Astrocyte (in vitro differentiated cells and primary cell): ENCODE measurements around the gene TMEM123. TPM values are rescaled to one million over a fixed set of nuclear protein-coding genes. Genes with fewer than 3 reads are reported as not detected.

Experiments
- DNase-seq: peaks from one replicate; pipeline ENCODE4 v3.0.0-alpha.2; 2010; ENCODE audit warnings: low read depth
- FAIRE-seq: peaks from 2 replicates; lab custom pipeline; 2011; peaks lifted over from hg19 to GRCh38; lab: Jason Lieb, UNC
- H2AFZ ChIP-seq: 2 replicates; pipeline ENCODE4 v1.6.0; 2012; ENCODE audit warnings: low read depth, low read length, inconsistent platforms
- H3K27ac ChIP-seq: 2 replicates; pipeline ENCODE4 v1.5.1; 2011; ENCODE audit warnings: low read depth, low read length, inconsistent platforms
- H3K27me3 ChIP-seq: 2 replicates; pipeline ENCODE4 v1.6.0; 2011; ENCODE audit warnings: low read length, inconsistent platforms; ENCODE audit not compliant: insufficient read depth
- H3K36me3 ChIP-seq: 2 replicates; pipeline ENCODE4 v1.5.1; 2011; ENCODE audit warnings: low read length, inconsistent platforms; ENCODE audit not compliant: insufficient read depth
- H3K4me1 ChIP-seq: 2 replicates; pipeline ENCODE4 v1.5.1; 2011; ENCODE audit warnings: low read length, inconsistent platforms; ENCODE audit not compliant: insufficient read depth
- H3K4me2 ChIP-seq: 2 replicates; pipeline ENCODE4 v1.6.0; 2012; ENCODE audit warnings: low read length, inconsistent platforms
- H3K4me3 ChIP-seq: 2 replicates; pipeline ENCODE4 v1.5.1; 2011; ENCODE audit warnings: low read depth, mild to moderate bottlenecking, low read length, inconsistent platforms; ENCODE audit not compliant: insufficient read depth
- H3K79me2 ChIP-seq: 2 replicates; pipeline ENCODE4 v1.6.0; 2012; ENCODE audit warnings: mild to moderate bottlenecking, low read length, inconsistent platforms; ENCODE audit not compliant: insufficient read depth
- H3K9ac ChIP-seq: 2 replicates; pipeline ENCODE4 v1.6.0; 2012; ENCODE audit warnings: mild to moderate bottlenecking, low read length, inconsistent platforms
- H3K9me3 ChIP-seq: 2 replicates; pipeline ENCODE4 v1.5.1; 2012; ENCODE audit warnings: low read depth, mild to moderate bottlenecking, low read length, inconsistent platforms; ENCODE audit not compliant: insufficient read depth
- H4K20me1 ChIP-seq: 2 replicates; pipeline ENCODE4 v1.6.0; 2012; ENCODE audit warnings: low read length, inconsistent platforms; ENCODE audit not compliant: insufficient read depth
- H3K27ac Mint-ChIP-seq: one replicate; pipeline ENCODE4 v1.8.0; 2021; ENCODE audit warnings: mild to moderate bottlenecking, mixed read lengths; ENCODE audit not compliant: unreplicated experiment
- H3K27me3 Mint-ChIP-seq: one replicate; pipeline ENCODE4 v1.8.0; 2021; ENCODE audit warnings: low read depth, mixed read lengths; ENCODE audit not compliant: unreplicated experiment
- H3K36me3 Mint-ChIP-seq: one replicate; pipeline ENCODE4 v1.8.0; 2021; ENCODE audit warnings: low read depth, mixed read lengths; ENCODE audit not compliant: unreplicated experiment
- H3K4me1 Mint-ChIP-seq: one replicate; pipeline ENCODE4 v1.8.0; 2021; ENCODE audit warnings: low read depth, mixed read lengths; ENCODE audit not compliant: unreplicated experiment
- H3K4me3 Mint-ChIP-seq: one replicate; pipeline ENCODE4 v1.8.0; 2021; ENCODE audit warnings: mild to moderate bottlenecking, moderate library complexity, mixed read lengths; ENCODE audit not compliant: unreplicated experiment
- H3K9me3 Mint-ChIP-seq: one replicate; pipeline ENCODE4 v1.8.0; 2021; ENCODE audit warnings: mild to moderate bottlenecking, mixed read lengths; ENCODE audit not compliant: unreplicated experiment
- EZH2 ChIP-seq: IDR thresholded peaks from 2 replicates; pipeline ENCODE4 v1.6.1; 2012; ENCODE audit warnings: mild to moderate bottlenecking, low read length, inconsistent platforms; ENCODE audit not compliant: insufficient read depth
- total RNA-seq: library from RNA; stranded (reverse); gene quantifications from 2 replicates; pipeline ENCODE4 v1.2.1, GENCODE V29; 2021
- TF ChIP-seq, protein P1 (sequence below): IDR thresholded peaks from 2 replicates; pipeline ENCODE4 v1.5.1; 2011; ENCODE audit warnings: low read depth, mild to moderate bottlenecking, inconsistent platforms, low read length, moderate library complexity; ENCODE audit not compliant: insufficient read depth

The TMEM123 gene
- total RNA-seq, 1 donor from 2014 or later, result 234 TPM

DNA sequence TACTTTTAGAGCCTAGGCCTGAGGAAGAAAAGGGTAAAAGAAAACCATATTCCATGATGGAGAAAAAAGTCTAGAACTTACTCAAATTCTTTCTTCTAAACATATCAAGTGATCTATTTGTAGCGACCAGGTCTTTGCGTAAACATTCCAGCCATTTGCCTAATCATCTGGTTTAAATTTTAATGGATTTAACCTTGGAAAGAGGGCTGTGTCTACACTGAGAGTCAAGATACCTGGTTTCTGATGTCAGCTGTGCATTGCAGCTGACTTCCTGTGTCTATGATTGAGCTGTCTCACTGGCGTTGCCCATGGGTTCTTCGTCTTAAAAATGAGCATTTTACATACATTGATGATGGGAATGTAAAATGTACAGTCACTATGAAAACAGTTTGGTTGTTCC lies 10.0 kb upstream of the TMEM123 start:
- H4K20me1 ChIP-seq, result no peaks in the 10 kb centered on the region
- no peaks in the 10 kb centered on the region for H3K27me3 Mint-ChIP-seq
- no peak overlapping the region for H3K27ac ChIP-seq
- no peak for TF ChIP-seq EZH2
- TF ChIP-seq, protein P1, sequence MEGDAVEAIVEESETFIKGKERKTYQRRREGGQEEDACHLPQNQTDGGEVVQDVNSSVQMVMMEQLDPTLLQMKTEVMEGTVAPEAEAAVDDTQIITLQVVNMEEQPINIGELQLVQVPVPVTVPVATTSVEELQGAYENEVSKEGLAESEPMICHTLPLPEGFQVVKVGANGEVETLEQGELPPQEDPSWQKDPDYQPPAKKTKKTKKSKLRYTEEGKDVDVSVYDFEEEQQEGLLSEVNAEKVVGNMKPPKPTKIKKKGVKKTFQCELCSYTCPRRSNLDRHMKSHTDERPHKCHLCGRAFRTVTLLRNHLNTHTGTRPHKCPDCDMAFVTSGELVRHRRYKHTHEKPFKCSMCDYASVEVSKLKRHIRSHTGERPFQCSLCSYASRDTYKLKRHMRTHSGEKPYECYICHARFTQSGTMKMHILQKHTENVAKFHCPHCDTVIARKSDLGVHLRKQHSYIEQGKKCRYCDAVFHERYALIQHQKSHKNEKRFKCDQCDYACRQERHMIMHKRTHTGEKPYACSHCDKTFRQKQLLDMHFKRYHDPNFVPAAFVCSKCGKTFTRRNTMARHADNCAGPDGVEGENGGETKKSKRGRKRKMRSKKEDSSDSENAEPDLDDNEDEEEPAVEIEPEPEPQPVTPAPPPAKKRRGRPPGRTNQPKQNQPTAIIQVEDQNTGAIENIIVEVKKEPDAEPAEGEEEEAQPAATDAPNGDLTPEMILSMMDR, result no peak
- H3K4me3 ChIP-seq, result no peak overlapping the region
- H3K4me2 ChIP-seq, result no peak overlapping the region
- peaks cover 3% of the 10 kb centered on the region for H3K4me1 Mint-ChIP-seq
- no peak overlapping the region for H3K9ac ChIP-seq
- no peaks in the 10 kb centered on the region for H3K9me3 ChIP-seq
- no peaks in the 10 kb centered on the region for H3K36me3 ChIP-seq
- H3K27ac Mint-ChIP-seq, result no peak overlapping the region
- no peak for DNase-seq
- no peaks in the 10 kb centered on the region for H3K79me2 ChIP-seq
- H3K36me3 Mint-ChIP-seq, result no peaks in the 10 kb centered on the region
- no peaks in the 10 kb centered on the region for H3K27me3 ChIP-seq
- no peak overlapping the region for H3K4me3 Mint-ChIP-seq
- FAIRE-seq, result no peak
- no peaks in the 10 kb centered on the region for H3K9me3 Mint-ChIP-seq
- H3K4me1 ChIP-seq, result no peaks in the 10 kb centered on the region
- H2AFZ ChIP-seq, result no peak overlapping the region

DNA sequence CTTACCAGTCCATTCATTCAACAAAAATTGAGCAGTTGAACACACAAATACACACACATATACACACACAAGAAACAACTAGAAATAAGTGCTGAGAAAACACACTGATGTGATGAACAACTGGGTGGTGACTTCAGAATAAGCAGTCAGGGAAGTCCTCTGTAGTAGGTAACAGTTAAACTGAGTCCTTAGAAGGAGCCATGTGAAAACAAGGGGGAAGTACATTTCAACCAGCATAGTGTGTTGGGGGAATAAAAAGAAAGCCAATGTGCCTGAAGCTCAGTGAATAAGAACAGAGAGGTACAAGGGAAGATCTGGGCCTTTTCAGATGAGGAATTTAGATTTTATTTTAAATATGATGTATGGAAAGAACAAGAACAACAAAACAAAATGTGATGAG lies 6.8 kb upstream of the TMEM123 start:
- Histone ChIP-seq H3K4me1 (no peaks in the 10 kb centered on the region), H4K20me1 (no peaks in the 10 kb centered on the region), H3K9me3 (no peaks in the 10 kb centered on the region), H3K36me3 (no peaks in the 10 kb centered on the region), H2AFZ (no peak overlapping the region), H3K4me2 (no peak overlapping the region), H3K27me3 (no peaks in the 10 kb centered on the region), H3K4me3 (no peak overlapping the region), H3K79me2 (no peaks in the 10 kb centered on the region), H3K9ac (no peak overlapping the region), H3K27ac (no peak overlapping the region)
- Mint-ChIP-seq H3K27ac (no peak overlapping the region), H3K36me3 (no peaks in the 10 kb centered on the region), H3K27me3 (no peaks in the 10 kb centered on the region), H3K4me1 (peaks cover 10% of the 10 kb centered on the region), H3K4me3 (no peak overlapping the region), H3K9me3 (peaks cover 1% of the 10 kb centered on the region)
- DNase-seq (no peak), FAIRE-seq (no peak)
- TF ChIP-seq, protein P1, result no peak
- no peak for TF ChIP-seq EZH2

DNA sequence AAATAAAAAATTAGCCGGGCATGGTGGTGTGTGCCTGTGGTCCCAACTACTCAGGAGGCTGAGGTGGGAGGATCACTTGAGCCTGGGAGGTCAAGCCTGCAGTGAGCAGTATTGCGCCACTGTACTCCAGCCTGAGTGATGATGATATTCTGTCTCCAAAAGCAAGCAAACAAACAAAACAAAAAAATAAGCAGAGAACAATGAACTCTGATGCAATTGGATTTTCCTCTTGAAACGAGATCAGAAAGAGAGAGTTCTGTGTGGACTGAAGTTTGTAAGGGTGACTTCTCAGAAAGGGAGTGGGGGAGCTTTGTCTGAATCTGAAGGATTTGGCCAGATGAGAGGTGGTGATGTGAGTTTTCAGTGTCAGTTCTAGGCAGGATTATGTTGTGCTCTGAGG lies 6.0 kb upstream of the TMEM123 start:
- Histone ChIP-seq H3K36me3 (no peaks in the 10 kb centered on the region), H3K9me3 (no peaks in the 10 kb centered on the region), H3K27me3 (no peaks in the 10 kb centered on the region), H3K79me2 (no peaks in the 10 kb centered on the region), H3K9ac (no peak overlapping the region), H3K27ac (no peak overlapping the region), H2AFZ (no peak overlapping the region), H3K4me1 (peaks cover under 1% of the 10 kb centered on the region), H4K20me1 (no peaks in the 10 kb centered on the region), H3K4me2 (no peak overlapping the region), H3K4me3 (no peak overlapping the region)
- Mint-ChIP-seq H3K27me3 (no peaks in the 10 kb centered on the region), H3K9me3 (peaks cover 1% of the 10 kb centered on the region), H3K4me1 (peaks cover 10% of the 10 kb centered on the region), H3K4me3 (no peak overlapping the region), H3K36me3 (no peaks in the 10 kb centered on the region), H3K27ac (no peak overlapping the region)
- no peak for TF ChIP-seq EZH2
- TF ChIP-seq, protein P1, result no peak
- DNase-seq (no peak), FAIRE-seq (no peak)
